B cell (primary cell): ENCODE results near the gene SEMA3G.

ENCODE experiments used
- EZH2 ChIP-seq: IDR thresholded peaks from 2 replicates; pipeline ENCODE4 v1.6.1; 2012; ENCODE audit warnings: borderline replicate concordance, low read depth, mild to moderate bottlenecking, moderate library complexity, low read length; ENCODE audit not compliant: insufficient read depth, poor library complexity, severe bottlenecking
- TF ChIP-seq, protein P1 (sequence below): fragments of 200-600 bp; IDR thresholded peaks from one replicate; pipeline ENCODE4 v1.8.0; 2022; ENCODE audit warnings: antibody characterized with exemption, mild to moderate bottlenecking

DNA sequence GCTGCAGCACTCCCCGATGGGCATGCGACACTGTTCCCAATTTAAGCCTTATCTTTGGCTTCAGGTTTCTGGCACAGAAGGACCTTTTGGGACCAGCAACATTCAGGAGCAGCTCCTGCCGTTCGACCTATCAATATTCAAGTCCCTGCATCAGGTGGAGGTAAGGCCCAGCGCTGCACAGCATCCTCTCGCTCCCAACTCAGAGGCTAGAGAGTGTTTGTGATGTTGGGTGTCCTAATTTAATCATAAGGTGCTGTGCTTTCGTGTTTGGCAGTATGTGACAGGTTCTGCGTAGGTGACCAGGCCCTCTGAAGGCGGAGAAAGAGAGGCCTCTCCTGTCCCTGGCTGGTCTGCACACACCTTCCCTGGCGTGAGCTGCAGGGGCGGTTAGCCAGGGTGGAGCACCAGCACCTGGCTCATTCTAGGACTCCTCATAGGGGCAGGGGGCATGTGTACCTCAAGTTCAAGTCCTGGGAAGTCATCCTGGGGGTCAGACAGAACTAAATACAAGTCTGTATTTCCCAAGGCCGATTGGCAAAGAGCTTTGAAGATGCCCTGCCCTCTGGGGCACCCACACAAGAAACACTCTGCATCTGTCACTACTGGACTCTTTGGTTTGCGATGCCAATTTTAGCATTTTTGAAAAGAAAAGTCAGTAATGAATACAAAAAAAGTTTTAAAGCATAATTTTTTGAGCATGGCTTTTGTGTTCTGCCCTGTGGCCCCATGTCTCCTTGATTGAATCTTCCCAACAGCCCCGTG, 27.5 kb upstream of the SEMA3G start:
- TF ChIP-seq, protein P1, sequence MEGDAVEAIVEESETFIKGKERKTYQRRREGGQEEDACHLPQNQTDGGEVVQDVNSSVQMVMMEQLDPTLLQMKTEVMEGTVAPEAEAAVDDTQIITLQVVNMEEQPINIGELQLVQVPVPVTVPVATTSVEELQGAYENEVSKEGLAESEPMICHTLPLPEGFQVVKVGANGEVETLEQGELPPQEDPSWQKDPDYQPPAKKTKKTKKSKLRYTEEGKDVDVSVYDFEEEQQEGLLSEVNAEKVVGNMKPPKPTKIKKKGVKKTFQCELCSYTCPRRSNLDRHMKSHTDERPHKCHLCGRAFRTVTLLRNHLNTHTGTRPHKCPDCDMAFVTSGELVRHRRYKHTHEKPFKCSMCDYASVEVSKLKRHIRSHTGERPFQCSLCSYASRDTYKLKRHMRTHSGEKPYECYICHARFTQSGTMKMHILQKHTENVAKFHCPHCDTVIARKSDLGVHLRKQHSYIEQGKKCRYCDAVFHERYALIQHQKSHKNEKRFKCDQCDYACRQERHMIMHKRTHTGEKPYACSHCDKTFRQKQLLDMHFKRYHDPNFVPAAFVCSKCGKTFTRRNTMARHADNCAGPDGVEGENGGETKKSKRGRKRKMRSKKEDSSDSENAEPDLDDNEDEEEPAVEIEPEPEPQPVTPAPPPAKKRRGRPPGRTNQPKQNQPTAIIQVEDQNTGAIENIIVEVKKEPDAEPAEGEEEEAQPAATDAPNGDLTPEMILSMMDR, result no peak
- TF ChIP-seq EZH2, result no peak
